GM10847 (cell line): ENCODE results near the gene DND1.
A peak's percentile ranks its signal among the peaks of the same experiment; 100 is the strongest.

Experiments
- POLR2A ChIP-seq: IDR thresholded peaks from 2 replicates; pipeline ENCODE4 v1.6.1; 2011; ENCODE audit not compliant: insufficient read length; ENCODE audit errors: extremely low read depth

The DND1 gene

DNA sequence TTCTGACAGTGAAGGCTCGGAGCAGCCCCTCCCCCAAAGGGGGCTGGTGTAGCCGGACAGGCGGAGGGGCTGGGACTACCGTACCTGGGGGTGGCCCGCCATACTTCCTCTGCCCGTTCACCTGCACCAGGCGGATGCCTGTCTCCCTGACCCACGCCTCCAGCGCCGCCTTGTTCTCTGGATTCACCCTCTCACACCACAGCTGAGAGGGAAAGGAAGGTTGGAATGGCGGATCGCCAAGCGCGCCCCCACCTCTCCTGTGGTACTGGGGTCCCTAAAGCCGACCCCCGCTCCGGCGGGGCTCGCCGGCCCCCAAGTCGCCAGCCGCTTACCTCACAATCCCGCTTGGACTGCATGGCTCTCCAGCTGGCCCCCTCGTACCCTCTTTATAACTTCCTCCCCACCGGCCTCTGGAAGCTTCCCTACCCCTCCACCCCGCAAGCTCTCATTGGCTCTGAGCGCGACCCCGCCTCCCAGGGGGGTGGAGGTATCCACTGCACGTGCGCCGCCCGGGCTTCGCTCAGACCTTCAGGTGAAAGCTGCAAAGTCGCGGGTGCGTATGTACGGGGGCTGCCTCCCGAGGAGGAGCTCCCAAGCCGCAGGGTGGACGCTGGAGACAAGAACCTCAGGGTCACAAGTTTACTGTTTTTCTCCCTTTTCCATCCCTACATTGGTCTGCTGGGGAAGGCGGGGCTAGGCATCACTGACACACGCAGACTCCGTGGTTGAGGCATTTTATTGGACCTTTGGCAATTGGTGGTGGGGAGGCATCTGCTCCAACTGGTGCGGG is at the start of gene DND1:
TSS of gene DND1 (minus strand) at position 390 of the 790 bp plus-strand sequence. CDS start at position 356, 34 bp downstream.
- no peak for TF ChIP-seq POLR2A

DNA sequence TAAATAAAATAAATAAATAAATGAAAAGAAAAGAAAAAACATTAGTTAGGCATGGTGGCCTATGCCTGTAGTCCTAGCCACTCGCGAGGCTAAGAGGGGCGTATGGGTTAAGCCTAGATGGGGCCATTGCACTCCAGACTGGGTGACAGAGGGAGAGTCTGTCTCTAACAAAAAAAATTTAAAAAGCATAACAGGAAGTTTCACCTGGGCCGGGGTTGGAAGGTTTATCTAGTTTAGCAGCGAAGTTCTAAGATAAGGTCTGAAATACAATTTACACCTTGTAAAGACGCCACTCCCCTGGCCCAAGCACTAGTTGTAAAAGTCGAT is 44.9 kb upstream of the DND1 start:
- no peak for TF ChIP-seq POLR2A

GRCh38 chr5:140713562-140714094 is 40.3 kb upstream of the DND1 start:
- no peak for TF ChIP-seq POLR2A

DNA sequence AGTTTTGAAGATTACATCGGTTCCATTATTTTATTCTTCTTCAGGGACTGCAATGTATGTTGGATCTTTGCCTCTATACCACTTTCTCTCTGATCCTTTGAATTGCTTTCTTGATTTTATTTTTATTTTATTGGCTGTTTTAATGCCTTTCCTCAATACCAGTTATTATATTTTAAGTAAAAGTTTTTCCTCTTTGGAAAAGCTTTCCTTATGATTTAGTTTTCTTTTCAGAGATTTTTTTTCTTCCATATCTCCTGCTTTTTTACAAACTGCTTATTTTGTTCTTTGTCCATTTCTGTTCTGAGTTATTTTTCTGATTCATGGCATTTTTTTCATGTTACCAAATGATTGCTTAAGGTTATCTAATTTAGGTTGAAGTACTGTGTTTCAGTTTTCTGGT is 38.4 kb upstream of the DND1 start:
- TF ChIP-seq POLR2A, result no peak

GRCh38 chr5:140710899-140711552 is 37.6 kb upstream of the DND1 start:
- no peak for TF ChIP-seq POLR2A

- TF ChIP-seq POLR2A, result no peak
These were observed 34.4 kb upstream of the DND1 start for GRCh38 chr5:140707812-140708211.

- TF ChIP-seq POLR2A, result peak; percentile 71
These were observed 27.1 kb upstream of the DND1 start, which contains the start of gene ZMAT2 for GRCh38 chr5:140700177-140701144. Gene ZMAT2 (plus strand): TSS chr5:140700447. CDS start chr5:140700461, 14 bp downstream.

GRCh38 chr5:140696891-140697492 is 23.6 kb upstream of the DND1 start:
- no peak for TF ChIP-seq POLR2A

- TF ChIP-seq POLR2A, result no peak
These were observed 20.9 kb upstream of the DND1 start for GRCh38 chr5:140694276-140694675.

DNA sequence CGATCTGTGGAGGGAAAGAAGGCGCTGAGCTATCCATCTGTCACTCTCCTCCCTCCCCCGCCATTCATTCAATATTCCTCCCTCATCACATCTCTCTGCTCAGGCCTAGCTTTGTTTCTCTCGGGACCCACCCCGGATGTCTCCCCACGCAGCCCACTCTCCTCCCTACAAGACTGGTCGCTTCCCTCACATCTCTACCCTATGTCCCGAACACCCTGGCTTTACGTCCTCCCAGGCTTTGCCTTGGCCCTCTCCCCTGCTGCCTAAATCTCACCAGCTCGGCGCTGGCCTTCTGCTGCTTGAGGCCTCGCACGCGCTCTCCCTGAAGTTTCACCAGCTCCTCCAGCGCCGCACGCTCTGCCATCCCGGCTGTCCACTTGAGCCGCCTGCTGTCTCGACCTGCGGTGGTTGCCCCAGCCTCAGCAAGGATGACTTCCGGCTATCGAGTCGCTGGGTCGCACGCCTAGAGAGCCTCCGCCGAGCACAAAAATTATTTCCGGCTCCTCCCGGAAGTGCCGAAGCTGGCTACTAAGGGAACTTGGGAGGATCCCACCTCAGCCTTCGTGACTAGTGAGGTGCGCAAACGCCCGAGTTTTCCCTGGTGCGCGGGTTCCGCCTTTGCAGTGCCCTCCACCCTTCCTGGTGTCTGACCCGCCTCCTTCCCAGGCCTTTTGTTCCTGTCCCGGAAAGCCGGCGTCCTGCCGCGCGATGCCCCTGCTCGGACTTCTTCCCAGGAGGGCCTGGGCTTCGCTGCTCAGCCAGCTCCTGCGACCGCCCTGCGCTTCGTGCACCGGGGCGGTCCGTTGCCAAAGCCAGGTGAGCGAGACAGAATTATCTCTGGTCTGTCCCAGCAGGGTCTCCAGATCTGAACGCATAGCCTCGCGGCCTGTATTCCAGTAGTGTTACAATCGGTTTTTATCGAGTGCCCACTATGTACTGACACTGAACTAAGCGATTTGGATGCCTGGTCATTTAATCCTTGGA is 17.9 kb upstream of the DND1 start, which contains the start of the genes HARS1 and HARS2:
TSS of gene HARS1 (minus strand) at position 430 of the 984 bp plus-strand sequence. CDS start at position 364, 66 bp downstream.
TSS of gene HARS2 (plus strand) at position 515 of the 984 bp plus-strand sequence. CDS start at position 709, 194 bp downstream.
- peak; percentile 97 for TF ChIP-seq POLR2A

DNA sequence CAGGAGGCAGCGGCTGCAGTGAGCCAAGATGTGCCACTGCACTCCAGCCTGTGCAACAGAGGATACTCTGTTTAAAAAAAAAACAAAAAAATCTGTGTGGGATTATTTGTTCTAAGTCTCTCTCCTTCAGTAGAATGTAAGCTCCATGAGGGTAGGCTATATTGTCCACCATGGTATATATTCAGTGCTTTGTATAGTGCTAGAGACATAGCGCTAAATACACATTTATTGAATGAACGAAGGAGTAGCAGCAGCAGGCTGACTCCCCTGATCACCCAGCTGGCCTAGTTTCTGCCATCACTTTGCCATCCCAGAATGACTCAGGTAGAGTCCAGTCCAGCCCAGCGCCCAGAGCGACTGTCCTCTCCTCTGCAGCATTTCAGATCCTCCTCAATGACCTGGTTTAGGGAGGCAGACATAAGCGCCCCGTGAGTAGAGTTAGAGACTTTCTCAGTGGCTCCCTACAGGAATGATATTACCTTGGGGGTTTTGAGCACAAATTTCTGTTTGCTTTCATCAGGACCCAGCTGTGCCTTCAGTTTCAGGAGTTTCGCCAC is 17.1 kb upstream of the DND1 start:
- no peak for TF ChIP-seq POLR2A

DNA sequence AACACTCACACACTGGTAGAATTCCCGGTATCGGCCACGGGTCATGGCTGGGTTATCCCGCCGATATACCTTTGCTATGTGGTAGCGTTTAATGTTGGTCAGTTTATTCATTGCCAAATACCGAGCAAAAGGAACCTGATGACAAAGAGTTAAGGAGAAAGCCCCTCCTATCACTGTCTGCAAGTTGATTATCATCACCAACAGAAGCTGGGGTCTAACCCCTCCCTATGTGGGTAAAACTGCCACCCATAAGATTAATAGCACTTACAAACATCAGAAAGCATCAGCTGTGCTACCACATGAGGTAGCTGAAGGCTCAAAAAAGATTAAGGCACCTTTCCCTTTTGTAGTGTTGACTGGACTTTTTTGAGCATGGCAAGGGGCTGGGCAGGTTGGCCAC is 5.6 kb upstream of the DND1 start:
- no peak for TF ChIP-seq POLR2A

GRCh38 chr5:140677947-140678346 is 4.6 kb upstream of the DND1 start:
- TF ChIP-seq POLR2A, result no peak
